HL-60 (cell line): ENCODE data around the gene LRRC8D.

ENCODE experiments used
- CTCF ChIP-seq: IDR thresholded peaks from one replicate; pipeline ENCODE4 v1.5.1; 2011; ENCODE audit warnings: low read length, control low read depth, inconsistent platforms; ENCODE audit not compliant: insufficient read depth
- GABPA ChIP-seq: IDR thresholded peaks from 2 replicates; pipeline ENCODE4 v1.6.1; 2012; ENCODE audit warnings: low read depth

- no peak for TF ChIP-seq GABPA
- TF ChIP-seq CTCF = no peak
These were observed 86.9 kb downstream of the LRRC8D start for GRCh38 chr1:89907727-89908212.
